ENCODE results near the gene ZBED1.
"Not testable (repeated sequence)": the region's sequence is repeated elsewhere in the genome, so short reads cannot be mapped to it uniquely, and the experiment has no call there.

Gene ZBED1

DNA sequence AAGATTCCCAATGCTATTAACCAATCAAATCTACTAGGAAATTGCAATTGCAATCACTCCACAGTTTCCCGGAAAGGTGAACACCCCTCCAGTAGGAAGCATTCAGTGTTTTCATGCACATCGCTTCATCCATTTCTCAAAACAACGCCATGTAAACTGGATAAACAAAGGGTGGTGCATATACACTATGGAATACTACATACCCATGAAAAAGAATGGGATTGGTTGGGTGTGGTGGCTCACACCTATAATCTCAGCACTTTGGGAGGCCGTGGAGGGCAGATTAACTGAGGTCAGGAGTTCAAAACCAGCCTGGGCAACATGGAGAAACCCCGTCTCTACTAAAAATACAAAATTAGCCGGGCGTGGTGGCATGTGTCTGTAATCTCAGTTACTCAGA lies 29.1 kb downstream of the ZBED1 start:
- Histone ChIP-seq H3K9me3 (ENCODE audit: low read length) (peaks cover 5% of the 10 kb centered on the region), H2AFZ (ENCODE audit: low read depth, low read length) (no peak overlapping the region), H3K27me3 (ENCODE audit: insufficient read depth, low read length) (no peaks in the 10 kb centered on the region), H3K4me1 (ENCODE audit: insufficient read depth, low read length) (no peaks in the 10 kb centered on the region), H3K4me3 (ENCODE audit: low read length) (no peak overlapping the region), H3K36me3 (ENCODE audit: insufficient read depth, low read length) (no peaks in the 10 kb centered on the region)

DNA sequence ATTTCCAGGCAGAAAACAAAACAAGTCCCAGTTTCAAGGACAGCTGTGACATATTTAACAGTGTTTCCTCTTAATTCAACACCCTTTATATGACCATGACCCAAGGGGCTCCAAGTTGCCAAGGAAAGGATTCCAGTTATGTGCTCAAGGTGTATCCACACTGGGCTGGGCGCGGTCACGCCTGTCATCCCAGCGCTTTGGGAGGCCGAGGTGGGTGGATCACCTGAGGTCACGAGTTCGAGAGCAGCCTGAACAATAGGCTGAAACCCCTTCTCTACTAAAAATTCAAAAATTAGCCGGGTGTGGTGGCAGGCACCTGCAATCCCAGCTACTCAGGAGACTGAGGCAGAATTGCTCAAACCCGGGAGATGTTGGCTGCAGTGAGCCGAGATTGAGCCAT lies 29.6 kb downstream of the ZBED1 start:
- H3K36me3 ChIP-seq (ENCODE audit: insufficient read depth, low read length); H3K9me3 ChIP-seq (ENCODE audit: low read length); H3K27me3 ChIP-seq (ENCODE audit: insufficient read depth, low read length); H3K4me1 ChIP-seq (ENCODE audit: insufficient read depth, low read length); H3K4me3 ChIP-seq (ENCODE audit: low read length); H2AFZ ChIP-seq (ENCODE audit: low read depth, low read length): not testable (repeated sequence)

DNA sequence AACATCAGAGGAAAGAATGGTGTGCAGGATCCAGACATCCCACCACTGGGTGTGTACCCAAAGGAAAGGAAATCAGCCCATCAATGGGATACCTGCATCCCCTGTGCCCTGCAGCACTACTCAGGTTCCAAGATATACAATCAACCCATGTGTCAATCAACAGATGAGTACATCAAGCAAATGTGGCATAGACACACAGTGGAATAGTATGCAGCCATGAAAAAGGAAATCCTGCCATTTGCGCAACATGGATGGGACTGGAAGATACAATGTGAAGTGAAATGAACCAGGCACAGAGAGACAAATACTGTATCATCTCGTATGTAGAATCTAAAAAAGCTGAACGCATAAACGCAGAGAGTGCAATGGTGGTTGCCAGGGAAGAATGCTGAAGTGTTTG lies 30.9 kb downstream of the ZBED1 start:
- H3K9me3 ChIP-seq (ENCODE audit: low read length); H3K4me3 ChIP-seq (ENCODE audit: low read length); H3K36me3 ChIP-seq (ENCODE audit: insufficient read depth, low read length); H2AFZ ChIP-seq (ENCODE audit: low read depth, low read length); H3K27me3 ChIP-seq (ENCODE audit: insufficient read depth, low read length); H3K4me1 ChIP-seq (ENCODE audit: insufficient read depth, low read length): not testable (repeated sequence)

DNA sequence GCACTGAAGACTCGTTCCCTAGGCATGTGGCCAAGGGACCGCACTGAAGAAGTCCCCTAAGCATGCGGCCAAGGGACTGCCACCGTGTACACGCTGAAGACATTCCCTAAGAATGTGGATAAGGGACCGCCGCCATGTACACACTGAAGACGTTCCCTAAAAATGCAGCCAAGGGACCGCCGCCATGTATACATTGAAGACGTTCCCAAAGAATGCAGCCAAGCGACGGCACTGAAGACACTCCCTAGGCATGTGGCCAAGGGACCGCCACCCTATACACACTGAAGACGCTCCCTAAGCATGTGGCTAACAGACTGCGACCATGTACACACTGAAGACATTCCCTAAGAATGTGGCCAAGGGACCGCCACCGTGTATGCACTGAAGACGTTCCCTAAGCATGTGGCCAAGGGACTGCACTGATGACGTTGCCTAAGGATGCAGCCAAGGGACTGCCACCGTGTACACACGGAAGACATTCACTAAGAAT lies 31.5 kb downstream of the ZBED1 start:
- Histone ChIP-seq H3K36me3 (ENCODE audit: insufficient read depth, low read length) (no peaks in the 10 kb centered on the region), H3K9me3 (ENCODE audit: low read length) (peaks cover 5% of the 10 kb centered on the region), H2AFZ (ENCODE audit: low read depth, low read length) (no peak overlapping the region)

DNA sequence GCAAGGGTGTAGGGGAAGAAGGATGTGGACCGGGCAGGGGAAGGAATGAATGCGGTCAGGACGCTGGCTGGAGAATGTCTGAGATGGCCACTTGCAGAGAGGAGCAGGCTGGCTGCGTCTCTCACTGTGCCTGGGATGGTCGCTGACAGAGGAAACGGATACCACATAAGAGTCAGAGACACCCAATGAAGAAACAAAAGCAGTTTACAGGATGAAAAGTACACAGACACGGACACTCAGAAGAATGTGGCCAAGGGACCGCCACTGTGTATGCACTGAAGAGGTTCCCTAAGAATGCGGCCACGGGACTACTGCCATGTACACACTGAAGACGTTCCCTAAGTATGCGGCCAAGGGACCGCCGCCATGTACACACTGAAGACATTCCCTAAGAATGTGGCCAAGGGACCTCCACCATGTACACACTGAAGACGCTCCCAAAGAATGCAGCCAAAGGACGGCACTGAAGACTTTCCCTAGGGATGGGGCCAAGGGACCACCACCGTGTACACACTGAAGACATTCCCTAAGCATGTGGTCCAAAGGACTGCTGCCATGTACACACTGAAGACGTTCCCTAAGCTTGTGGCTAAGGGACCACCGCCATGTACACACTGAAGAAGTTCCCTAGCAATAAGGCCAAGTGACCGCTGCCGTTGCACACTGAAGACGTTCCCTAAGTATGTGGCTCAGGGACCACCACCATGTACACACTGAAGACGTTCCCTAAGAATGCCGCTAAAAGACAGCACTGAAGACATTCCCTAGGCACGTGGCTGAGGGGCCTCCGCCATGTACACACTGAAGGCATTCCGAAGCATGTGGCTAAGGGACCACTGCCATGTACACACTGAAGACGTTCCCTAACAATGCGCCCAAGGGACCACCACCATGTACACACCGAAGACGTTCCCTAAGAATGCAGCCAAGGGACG lies 32.2 kb downstream of the ZBED1 start:
- no peak overlapping the region for H3K4me3 ChIP-seq (ENCODE audit: low read length)
- H2AFZ ChIP-seq (ENCODE audit: low read depth, low read length), result no peak overlapping the region
- H3K27me3 ChIP-seq (ENCODE audit: insufficient read depth, low read length), result no peaks in the 10 kb centered on the region
- H3K4me1 ChIP-seq (ENCODE audit: insufficient read depth, low read length), result peaks cover 3% of the 10 kb centered on the region
- H3K36me3 ChIP-seq (ENCODE audit: insufficient read depth, low read length), result no peaks in the 10 kb centered on the region
- H3K9me3 ChIP-seq (ENCODE audit: low read length), result peaks cover 5% of the 10 kb centered on the region

More for the DNA sequence above, 31.5 kb downstream of the ZBED1 start:
- H3K4me1 ChIP-seq (ENCODE audit: insufficient read depth, low read length), result no peaks in the 10 kb centered on the region
- H3K27me3 ChIP-seq (ENCODE audit: insufficient read depth, low read length), result no peaks in the 10 kb centered on the region
- no peak overlapping the region for H3K4me3 ChIP-seq (ENCODE audit: low read length)

DNA sequence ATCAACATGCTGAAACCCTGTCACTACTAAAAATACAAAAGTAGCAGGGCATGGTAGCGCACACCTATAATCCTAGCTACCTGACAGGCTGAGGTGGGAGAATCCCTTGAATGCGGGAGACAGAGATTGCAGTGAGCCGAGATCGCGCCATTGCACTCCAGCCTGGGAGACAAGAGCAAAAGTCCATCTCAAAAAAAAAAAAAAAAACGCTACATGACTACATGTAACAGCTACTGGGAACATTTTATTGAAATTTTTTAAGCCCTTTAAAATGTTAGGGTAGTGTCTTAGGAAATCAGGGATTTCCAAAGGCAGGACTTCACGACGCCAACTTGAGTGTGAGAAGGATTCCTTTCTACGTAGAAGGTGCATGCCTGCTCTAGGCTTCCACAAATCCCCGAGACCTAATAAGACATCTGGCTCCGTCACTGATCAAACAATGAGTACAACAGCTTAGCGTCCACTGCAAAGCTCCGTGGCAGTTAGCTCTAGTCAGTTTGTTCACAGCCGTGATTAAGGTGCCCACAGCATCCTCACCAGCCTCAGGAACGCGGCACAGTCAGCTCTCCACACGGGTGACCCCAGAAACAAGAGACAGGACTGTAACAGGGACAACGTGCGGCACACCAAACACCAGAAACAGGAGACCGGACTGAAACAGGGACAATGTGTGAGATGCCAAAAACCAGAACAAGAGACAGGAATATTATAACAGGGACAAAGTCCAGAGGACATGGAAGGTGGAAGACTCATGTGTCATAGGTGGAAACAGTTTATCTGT lies 33.7 kb downstream of the ZBED1 start:
- H3K9me3 ChIP-seq (ENCODE audit: low read length), result peaks cover 5% of the 10 kb centered on the region

DNA sequence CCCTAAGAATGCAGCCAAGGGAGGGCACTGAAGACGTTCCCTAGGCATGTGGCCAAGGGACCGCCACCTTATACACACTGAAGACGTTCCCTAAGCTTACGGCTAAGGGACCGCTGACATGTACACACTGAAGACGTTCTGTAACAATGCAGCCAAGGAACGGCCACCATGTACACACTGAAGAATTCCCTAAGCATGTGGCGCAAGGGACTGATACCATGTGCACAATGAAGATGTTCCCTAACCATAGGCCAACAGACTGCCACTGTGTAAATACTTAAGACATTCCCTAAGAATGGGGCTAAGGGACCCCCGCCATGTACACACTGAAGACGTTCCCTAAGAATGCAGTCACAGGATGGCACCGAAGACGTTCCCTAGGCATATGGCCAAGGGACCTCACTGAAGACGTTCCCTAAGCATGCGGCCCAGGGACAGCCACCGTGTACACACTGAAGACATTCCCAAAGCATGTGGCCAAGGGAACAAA lies 36.1 kb downstream of the ZBED1 start:
- H3K27me3 ChIP-seq (ENCODE audit: insufficient read depth, low read length), result no peaks in the 10 kb centered on the region
- H2AFZ ChIP-seq (ENCODE audit: low read depth, low read length), result no peak overlapping the region
- H3K4me3 ChIP-seq (ENCODE audit: low read length), result no peak overlapping the region
- no peaks in the 10 kb centered on the region for H3K36me3 ChIP-seq (ENCODE audit: insufficient read depth, low read length)
- H3K9me3 ChIP-seq (ENCODE audit: low read length), result peaks cover 5% of the 10 kb centered on the region
- peaks cover 15% of the 10 kb centered on the region for H3K4me1 ChIP-seq (ENCODE audit: insufficient read depth, low read length)

More for the DNA sequence above, 33.7 kb downstream of the ZBED1 start:
- Histone ChIP-seq H3K4me1 (ENCODE audit: insufficient read depth, low read length) (peaks cover 15% of the 10 kb centered on the region), H3K4me3 (ENCODE audit: low read length) (no peak overlapping the region), H3K27me3 (ENCODE audit: insufficient read depth, low read length) (no peaks in the 10 kb centered on the region), H3K36me3 (ENCODE audit: insufficient read depth, low read length) (no peaks in the 10 kb centered on the region), H2AFZ (ENCODE audit: low read depth, low read length) (no peak overlapping the region)

DNA sequence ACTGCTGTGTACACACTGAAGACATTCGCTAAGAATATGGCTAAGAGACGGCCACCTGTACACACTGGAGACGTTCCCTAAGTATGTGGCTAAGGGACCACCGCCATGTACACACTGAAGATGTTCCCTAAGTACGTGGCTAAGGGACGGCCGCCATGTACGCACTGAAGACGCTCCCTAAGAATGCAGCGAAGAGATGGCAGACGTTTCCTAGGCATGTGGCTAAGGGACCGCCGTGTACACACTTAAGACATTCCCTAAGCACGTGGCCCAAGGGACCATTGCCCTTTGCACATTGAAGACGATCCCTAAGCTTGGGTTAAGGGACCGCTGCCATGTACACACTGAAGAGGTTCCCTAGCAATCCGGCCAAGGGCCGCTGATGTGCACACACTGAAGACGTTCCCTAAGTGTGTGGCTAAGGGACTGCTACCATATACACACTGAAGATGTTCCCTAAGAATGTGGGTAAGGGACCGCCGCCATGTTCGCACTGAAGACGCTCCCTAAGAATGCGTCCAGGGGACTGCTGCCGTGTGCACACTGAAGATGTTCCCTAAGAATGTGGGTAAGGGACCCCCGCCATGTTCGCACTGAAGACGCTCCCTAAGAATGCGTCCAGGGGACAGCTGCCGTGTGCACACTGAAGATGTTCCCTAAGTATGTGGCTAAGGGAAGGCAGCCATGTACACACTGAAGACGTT lies 36.7 kb downstream of the ZBED1 start:
- Histone ChIP-seq H3K4me1 (ENCODE audit: insufficient read depth, low read length) (peaks cover 15% of the 10 kb centered on the region), H2AFZ (ENCODE audit: low read depth, low read length) (no peak overlapping the region), H3K9me3 (ENCODE audit: low read length) (peaks cover under 1% of the 10 kb centered on the region), H3K36me3 (ENCODE audit: insufficient read depth, low read length) (no peaks in the 10 kb centered on the region), H3K27me3 (ENCODE audit: insufficient read depth, low read length) (no peaks in the 10 kb centered on the region), H3K4me3 (ENCODE audit: low read length) (no peak overlapping the region)

DNA sequence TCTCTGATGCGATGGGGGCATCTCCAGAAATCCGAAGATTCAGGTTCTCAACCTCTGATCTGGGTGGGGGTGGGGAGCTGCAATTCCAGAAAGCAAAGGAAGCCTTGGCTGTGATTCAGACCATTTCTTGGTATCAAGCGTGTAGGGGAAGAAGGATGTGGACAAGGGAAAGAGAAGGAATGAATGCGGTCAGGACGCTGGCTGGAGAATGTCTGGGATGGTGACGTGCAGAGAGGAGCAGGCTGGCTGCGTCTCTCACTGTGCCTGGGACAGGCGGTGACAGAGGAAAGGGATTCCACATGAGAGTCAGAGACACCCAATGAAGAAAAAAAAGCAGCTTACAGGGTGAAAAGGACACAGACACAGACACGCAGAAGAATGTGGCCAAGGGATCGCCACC lies 37.3 kb downstream of the ZBED1 start:
- H3K9me3 ChIP-seq (ENCODE audit: low read length); H3K27me3 ChIP-seq (ENCODE audit: insufficient read depth, low read length); H3K36me3 ChIP-seq (ENCODE audit: insufficient read depth, low read length); H2AFZ ChIP-seq (ENCODE audit: low read depth, low read length); H3K4me3 ChIP-seq (ENCODE audit: low read length): not testable (repeated sequence)
- peaks cover 15% of the 10 kb centered on the region for H3K4me1 ChIP-seq (ENCODE audit: insufficient read depth, low read length)

DNA sequence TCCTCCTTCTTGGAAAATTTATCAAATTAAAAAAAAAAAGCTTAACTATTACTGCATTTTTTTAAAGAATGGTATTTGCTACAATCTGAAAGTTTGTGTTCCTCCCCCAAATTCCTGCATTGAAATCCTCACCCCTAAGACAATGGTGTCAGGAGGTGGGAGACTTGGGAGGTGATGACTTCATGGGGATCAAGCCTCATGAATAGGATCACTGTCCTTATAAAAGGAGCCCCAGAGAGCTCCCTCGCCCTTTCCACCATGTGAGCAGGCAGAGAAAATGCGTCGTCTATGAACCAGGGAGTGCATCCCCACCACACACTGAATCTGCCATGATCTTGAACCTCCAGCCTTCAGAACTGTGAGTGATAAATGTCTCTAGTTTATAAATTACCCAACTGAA lies 38.0 kb downstream of the ZBED1 start:
- Histone ChIP-seq H3K9me3 (ENCODE audit: low read length) (peaks cover 3% of the 10 kb centered on the region), H2AFZ (ENCODE audit: low read depth, low read length) (no peak overlapping the region), H3K27me3 (ENCODE audit: insufficient read depth, low read length) (no peaks in the 10 kb centered on the region), H3K36me3 (ENCODE audit: insufficient read depth, low read length) (no peaks in the 10 kb centered on the region), H3K4me3 (ENCODE audit: low read length) (no peak overlapping the region), H3K4me1 (ENCODE audit: insufficient read depth, low read length) (peaks cover 15% of the 10 kb centered on the region)

DNA sequence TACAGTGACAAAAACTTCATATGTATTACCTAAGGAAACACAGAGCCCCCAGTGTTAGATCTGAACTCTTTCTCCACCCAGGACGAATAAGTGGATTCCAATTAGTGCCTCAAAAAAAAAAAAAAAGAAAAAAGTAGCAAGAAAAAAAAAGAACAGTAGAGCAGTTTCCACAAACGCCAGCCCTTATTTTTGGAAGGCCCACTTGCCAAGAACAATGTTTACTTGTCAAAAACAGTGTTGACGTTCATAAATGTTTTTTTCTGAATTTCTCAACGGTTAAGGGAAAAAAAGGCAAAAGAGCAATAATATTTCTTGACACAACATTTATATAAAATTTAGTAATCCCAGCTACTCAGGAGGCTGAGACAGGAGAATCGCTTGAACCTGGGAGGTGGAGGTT lies 38.7 kb downstream of the ZBED1 start:
- peaks cover 15% of the 10 kb centered on the region for H3K4me1 ChIP-seq (ENCODE audit: insufficient read depth, low read length)
- H3K4me3 ChIP-seq (ENCODE audit: low read length), result no peak overlapping the region
- H3K9me3 ChIP-seq (ENCODE audit: low read length), result peaks cover 5% of the 10 kb centered on the region
- H2AFZ ChIP-seq (ENCODE audit: low read depth, low read length), result no peak overlapping the region
- H3K36me3 ChIP-seq (ENCODE audit: insufficient read depth, low read length), result no peaks in the 10 kb centered on the region
- no peaks in the 10 kb centered on the region for H3K27me3 ChIP-seq (ENCODE audit: insufficient read depth, low read length)

DNA sequence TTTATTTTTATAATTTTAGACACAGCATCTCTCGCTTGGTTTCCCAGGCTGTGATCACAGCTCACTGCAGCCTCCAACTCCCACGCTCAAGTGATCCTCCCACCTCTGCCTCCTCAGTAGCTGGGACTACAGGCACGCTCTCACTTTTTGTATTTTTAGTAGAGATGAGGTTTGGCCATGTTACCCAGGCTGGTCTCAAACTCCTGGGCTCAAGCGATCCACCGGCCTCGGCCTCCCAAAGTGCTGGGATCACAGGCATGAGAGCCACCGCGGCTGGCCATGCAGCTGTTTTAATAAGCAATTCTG lies 39.1 kb downstream of the ZBED1 start:
- Histone ChIP-seq H3K27me3 (ENCODE audit: insufficient read depth, low read length) (no peaks in the 10 kb centered on the region), H3K36me3 (ENCODE audit: insufficient read depth, low read length) (no peaks in the 10 kb centered on the region), H3K4me3 (ENCODE audit: low read length) (no peak overlapping the region), H3K4me1 (ENCODE audit: insufficient read depth, low read length) (peaks cover 15% of the 10 kb centered on the region), H3K9me3 (ENCODE audit: low read length) (peaks cover 5% of the 10 kb centered on the region), H2AFZ (ENCODE audit: low read depth, low read length) (no peak overlapping the region)
